Spleen (tissue), 7 donors: Measurements from ENCODE around the gene EPHX1.

ENCODE experiments used
- POLR2A ChIP-seq, 3 donors: fragments of 450-650 bp; IDR thresholded peaks; one replicate each; pipeline ENCODE4 v1.5.1; 2017; ENCODE audit warnings: antibody characterized with exemption in 3 of 3, mild to moderate bottlenecking in 1 of 3
- TF ChIP-seq, protein P1 (sequence below), 11 experiments: fragments of 200-600 bp in 7 of 11; fragments of 450-650 bp in 4 of 11; sonication (generic) in 4 of 11; IDR thresholded peaks in 8 of 11; conservative IDR thresholded peaks in 3 of 11; 1 replicate in 7 of 11; 2 replicates in 4 of 11; pipeline versions ENCODE4 v1.4.0 to v1.8.0; 2016 to 2021; ENCODE audit warnings: antibody characterized with exemption in 11 of 11, inconsistent platforms in 4 of 11, mild to moderate bottlenecking in 1 of 11
- donor health status: DM: no; HTN: no; CAD: no; lungs with moderate emphysema.
- donor health status: DM: no; HTN: no; CAD: no.
- donor health status: DM: no; HTN: no; CAD: no.

GRCh38 chr1:225772848-225773247, 37.1 kb upstream of the EPHX1 start:
- TF ChIP-seq, protein P1, sequence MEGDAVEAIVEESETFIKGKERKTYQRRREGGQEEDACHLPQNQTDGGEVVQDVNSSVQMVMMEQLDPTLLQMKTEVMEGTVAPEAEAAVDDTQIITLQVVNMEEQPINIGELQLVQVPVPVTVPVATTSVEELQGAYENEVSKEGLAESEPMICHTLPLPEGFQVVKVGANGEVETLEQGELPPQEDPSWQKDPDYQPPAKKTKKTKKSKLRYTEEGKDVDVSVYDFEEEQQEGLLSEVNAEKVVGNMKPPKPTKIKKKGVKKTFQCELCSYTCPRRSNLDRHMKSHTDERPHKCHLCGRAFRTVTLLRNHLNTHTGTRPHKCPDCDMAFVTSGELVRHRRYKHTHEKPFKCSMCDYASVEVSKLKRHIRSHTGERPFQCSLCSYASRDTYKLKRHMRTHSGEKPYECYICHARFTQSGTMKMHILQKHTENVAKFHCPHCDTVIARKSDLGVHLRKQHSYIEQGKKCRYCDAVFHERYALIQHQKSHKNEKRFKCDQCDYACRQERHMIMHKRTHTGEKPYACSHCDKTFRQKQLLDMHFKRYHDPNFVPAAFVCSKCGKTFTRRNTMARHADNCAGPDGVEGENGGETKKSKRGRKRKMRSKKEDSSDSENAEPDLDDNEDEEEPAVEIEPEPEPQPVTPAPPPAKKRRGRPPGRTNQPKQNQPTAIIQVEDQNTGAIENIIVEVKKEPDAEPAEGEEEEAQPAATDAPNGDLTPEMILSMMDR (IDR thresholded peaks at IDR 0.05 in 8 of 11, conservative IDR thresholded peaks at IDR 0.05 in 3 of 11): no peak
- TF ChIP-seq POLR2A (IDR thresholded peaks at IDR 0.05): no peak
